Measurements from ENCODE around the gene SMOC1.

The SMOC1 gene

DNA sequence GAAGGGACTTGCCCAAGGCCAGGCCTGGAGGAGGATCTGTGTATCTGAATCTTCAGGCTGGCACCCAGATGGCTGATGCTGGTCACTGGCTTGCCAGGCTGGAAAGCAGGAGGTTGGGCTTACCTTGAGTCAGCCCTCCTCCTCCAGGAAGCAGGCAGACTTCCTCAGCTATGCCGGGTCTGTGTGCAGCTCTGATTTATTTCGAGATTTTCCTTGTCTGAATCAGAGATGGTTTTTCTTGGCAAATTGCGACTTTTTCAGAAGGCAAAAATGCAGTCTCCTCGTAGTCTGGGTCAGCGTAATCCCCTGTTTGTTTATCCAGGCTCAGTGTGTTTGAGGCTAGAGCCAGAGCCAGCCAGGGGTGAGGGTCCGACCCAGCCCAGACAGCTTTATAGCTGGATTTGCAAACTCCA, 48.9 kb downstream of the SMOC1 start:
- H3K27me3 Mint-ChIP-seq: peaks cover 19% of the 10 kb centered on the region
- ATAC-seq (ENCODE audit: low read depth) (no peak), DNase-seq (ENCODE audit: low spot score in 2 of 2) (no peak)
- H3K27ac Mint-ChIP-seq: no peak overlapping the region
- no peaks in the 10 kb centered on the region for H3K4me1 Mint-ChIP-seq
- H3K4me3 Mint-ChIP-seq: no peak overlapping the region
- no peaks in the 10 kb centered on the region for H3K9me3 Mint-ChIP-seq
- no peaks in the 10 kb centered on the region for H3K36me3 Mint-ChIP-seq

DNA sequence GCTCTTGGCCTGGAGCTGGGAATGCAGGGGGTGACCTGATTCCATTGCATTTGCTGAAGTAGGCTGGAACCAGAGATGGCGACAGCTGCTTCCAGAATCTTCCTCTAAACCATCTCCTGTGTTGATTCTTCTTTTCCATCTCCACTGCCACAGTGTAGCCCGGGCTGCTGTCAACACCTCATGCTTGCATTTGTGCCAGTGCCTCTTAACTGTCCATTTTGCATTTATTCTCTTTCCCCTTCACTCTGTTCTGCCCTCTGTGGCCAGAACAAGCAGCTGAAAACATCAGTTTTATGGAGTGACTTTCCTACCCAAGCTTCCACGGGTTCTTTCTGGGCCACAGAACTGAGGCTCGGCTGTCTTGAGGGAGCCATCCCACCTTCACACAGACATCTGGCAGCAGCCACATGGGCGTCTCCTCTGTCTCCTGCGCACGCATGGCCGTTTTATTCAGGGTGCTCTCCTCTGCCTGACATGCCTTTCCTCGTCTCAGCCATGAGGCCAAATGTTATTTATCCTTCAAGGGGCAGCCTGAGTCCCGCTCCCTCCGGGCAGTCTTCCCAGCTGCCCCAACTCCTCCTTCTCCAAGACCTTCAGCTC, 51.7 kb downstream of the SMOC1 start:
- peaks cover 15% of the 10 kb centered on the region for H3K27me3 Mint-ChIP-seq
- no peak overlapping the region for H3K4me3 Mint-ChIP-seq
- no peak overlapping the region for H3K27ac Mint-ChIP-seq
- H3K4me1 Mint-ChIP-seq: no peaks in the 10 kb centered on the region
- H3K9me3 Mint-ChIP-seq: no peaks in the 10 kb centered on the region
- no peak for ATAC-seq (ENCODE audit: low read depth)
- no peak for DNase-seq (ENCODE audit: low spot score in 2 of 2)
- no peaks in the 10 kb centered on the region for H3K36me3 Mint-ChIP-seq

DNA sequence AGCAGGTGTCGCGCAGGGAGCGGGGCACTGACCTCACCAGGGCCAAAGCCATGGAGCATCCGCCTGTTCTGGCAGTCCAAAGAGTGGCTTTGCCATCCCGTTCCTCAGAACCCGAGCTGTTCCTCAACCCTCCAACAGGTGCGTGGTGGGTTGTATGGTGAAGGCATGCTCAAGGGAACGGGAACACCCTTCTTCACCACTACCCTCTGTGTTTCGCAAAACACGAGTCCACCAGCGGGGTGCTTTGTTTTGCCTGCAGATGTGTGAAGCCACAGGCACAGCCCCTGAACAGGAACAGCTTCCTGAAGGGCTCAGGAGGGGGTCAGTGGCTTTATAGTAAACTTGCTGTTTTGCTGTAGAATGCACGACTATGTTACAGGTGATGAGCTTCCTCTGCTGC, 52.7 kb downstream of the SMOC1 start:
- Mint-ChIP-seq H3K4me3 (no peak overlapping the region), H3K4me1 (no peaks in the 10 kb centered on the region), H3K36me3 (no peaks in the 10 kb centered on the region), H3K27ac (no peak overlapping the region), H3K9me3 (no peaks in the 10 kb centered on the region), H3K27me3 (peaks cover 16% of the 10 kb centered on the region)
- no peak for DNase-seq (ENCODE audit: low spot score in 2 of 2)
- no peak for ATAC-seq (ENCODE audit: low read depth)

DNA sequence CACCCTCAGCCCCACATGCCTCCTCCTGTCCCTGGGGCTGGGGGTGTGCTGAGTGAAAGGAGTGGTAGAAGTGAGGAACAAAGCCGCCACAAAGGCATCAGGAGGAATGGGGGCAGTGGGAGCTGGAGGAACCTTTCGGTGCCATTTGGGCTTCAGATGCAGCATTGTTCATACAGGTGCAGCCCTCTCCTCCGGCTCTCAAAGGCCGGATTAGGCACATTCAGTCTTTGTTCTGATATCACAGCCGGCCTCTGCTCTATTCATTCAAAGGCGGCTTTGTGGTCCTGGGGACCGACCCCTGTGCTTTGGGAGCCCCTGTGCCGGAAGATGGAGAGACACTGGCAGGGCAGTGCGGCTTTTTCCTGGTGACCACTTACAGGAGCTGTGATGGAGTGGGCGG, 53.2 kb downstream of the SMOC1 start:
- Mint-ChIP-seq H3K9me3 (no peaks in the 10 kb centered on the region), H3K36me3 (no peaks in the 10 kb centered on the region), H3K27ac (no peak overlapping the region), H3K4me3 (no peak overlapping the region), H3K27me3 (peaks cover 15% of the 10 kb centered on the region), H3K4me1 (no peaks in the 10 kb centered on the region)
- no peak for DNase-seq (ENCODE audit: low spot score in 2 of 2)
- ATAC-seq (ENCODE audit: low read depth): no peak

DNA sequence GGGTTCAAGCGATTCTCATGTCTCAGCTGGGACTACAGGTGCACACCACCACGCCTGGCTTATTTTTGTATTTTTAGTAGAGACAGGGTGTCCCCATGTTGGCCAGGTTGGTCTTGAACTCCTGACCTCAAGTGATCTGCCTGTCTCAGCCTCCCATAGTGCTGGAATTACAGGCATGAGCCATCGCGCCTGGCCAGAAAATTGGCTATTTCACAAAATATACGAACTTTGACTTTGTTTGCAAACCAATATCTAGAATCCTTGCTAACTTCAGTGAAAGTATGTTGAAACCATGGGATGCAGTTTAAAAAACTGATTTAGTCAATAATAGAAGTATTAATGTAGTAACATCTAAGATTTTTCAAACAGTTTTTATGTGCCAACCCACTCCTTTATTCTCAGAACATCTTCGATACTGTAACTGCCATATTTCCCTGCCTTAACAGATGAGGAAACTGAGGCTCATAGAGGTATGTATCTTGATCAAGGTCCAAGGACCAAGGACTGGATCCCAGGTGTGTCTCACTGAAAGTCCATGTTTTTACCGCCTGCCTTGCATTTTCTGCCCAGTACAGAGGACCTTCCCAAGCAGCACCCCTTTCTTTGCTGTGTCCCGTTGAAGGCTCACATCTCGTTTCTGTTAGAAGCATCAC, 54.5 kb downstream of the SMOC1 start:
- H3K9me3 Mint-ChIP-seq: no peaks in the 10 kb centered on the region
- no peaks in the 10 kb centered on the region for H3K4me1 Mint-ChIP-seq
- DNase-seq (ENCODE audit: low spot score in 2 of 2) (no peak), ATAC-seq (ENCODE audit: low read depth) (no peak)
- no peak overlapping the region for H3K4me3 Mint-ChIP-seq
- H3K27me3 Mint-ChIP-seq: peaks cover 13% of the 10 kb centered on the region
- H3K27ac Mint-ChIP-seq: no peak overlapping the region
- H3K36me3 Mint-ChIP-seq: no peaks in the 10 kb centered on the region

DNA sequence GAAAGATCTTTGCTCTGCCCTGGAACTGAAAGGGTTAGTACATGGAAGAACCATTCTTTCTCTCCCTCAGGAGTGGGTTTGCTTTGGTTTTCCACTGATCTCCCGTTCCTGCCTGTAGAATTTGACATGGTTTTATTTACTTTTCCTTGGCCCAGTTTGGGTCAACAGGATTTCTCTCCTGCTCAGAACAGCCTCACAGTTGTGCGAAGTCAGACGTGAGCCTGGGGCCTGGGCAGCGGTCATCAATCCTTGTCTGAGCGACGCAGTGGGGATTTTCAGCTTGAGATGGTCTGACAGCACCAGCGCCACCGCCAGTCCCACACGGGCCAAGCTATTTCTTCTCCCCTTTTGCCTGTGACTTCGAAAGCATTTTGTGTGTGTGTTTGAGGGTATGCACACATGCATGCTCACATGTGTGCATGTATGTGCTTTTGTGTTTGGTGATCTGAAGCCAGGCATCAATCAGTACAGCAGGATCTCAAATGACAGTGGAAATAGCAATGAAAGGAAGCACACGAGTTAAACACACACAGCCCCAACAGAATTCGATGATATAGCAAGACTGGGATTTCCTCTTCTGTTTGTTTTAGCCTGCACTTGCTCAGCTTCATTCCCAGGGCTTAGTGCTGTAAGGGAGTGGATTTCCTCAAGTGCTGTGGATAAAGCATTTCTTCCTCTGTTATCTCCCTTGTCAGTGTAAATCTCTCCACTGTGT, 58.3 kb downstream of the SMOC1 start:
- H3K27me3 Mint-ChIP-seq: peaks cover 17% of the 10 kb centered on the region
- H3K4me1 Mint-ChIP-seq: no peaks in the 10 kb centered on the region
- no peak overlapping the region for H3K27ac Mint-ChIP-seq
- no peaks in the 10 kb centered on the region for H3K36me3 Mint-ChIP-seq
- DNase-seq (ENCODE audit: low spot score in 2 of 2): no peak
- H3K4me3 Mint-ChIP-seq: no peak overlapping the region
- H3K9me3 Mint-ChIP-seq: no peaks in the 10 kb centered on the region
- no peak for ATAC-seq (ENCODE audit: low read depth)

DNA sequence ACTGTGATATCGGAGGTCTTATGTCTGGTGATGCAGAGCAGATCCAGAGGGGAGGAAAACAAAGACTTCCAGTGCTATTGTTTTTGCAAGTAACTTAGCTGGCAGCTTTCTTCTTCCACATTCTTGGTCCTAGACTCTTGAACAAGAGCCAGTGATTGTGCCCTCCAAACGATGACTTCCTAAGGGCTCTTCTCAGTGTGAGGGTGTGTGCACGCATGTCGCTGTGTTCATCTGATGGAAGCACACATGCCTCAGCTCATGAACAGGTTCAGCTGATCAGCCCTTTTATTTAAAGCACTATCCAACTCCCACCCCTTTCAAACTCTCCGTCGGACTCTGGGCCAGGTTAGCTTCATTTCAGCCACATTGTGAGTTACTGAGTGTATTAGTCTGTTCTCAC, 59.5 kb downstream of the SMOC1 start:
- Mint-ChIP-seq H3K27ac (no peak overlapping the region), H3K27me3 (peaks cover 17% of the 10 kb centered on the region), H3K36me3 (no peaks in the 10 kb centered on the region), H3K9me3 (no peaks in the 10 kb centered on the region), H3K4me1 (no peaks in the 10 kb centered on the region), H3K4me3 (no peak overlapping the region)
- ATAC-seq (ENCODE audit: low read depth) (no peak), DNase-seq (ENCODE audit: low spot score in 2 of 2) (no peak)

DNA sequence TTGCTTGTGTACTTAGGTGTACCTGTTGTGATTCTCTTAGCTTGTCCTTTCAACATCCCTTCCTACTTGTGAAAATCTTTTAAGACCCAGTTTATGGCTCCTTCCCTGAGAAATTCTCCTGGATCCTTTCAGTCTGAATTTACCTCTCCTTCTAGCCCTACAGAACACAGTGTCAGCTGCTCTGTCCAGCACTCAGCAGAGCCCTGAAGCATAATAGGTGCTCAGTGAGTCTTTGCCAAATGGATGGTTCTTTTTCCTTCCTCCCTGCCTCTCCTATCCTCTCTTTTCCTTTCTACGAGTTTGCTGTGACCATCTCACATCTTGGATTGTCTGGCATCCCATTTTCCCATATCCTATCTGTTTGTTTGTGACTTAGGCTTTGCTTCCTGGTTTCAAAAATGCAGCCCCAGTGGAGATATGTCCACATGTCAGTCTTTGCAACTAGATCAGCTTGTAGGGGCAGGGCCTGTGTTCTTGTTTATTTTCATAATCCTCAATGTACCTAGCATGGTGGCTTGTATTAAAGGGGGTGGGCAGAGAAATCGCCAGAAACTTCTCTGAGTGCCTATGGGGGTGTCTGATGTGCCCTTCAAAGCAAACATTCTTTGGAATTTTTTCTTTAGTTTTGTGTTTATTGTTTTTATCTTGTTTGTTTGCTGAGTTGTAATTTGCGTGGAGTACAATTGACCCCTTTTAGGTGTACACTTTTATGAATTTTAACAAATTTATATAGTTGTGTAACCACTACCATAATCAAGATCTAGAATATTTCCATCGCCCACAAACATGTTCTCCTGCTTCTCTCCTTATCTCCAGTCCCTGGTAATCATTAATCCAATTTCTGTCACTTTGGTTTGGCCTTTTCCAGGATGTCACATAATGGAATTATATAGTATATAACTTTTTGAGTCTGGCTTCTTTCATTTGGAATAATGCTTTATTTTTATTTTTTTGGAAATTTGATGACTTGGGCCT, 62.8 kb downstream of the SMOC1 start:
- no peak for DNase-seq (ENCODE audit: low spot score in 2 of 2)
- ATAC-seq (ENCODE audit: low read depth): no peak
- H3K9me3 Mint-ChIP-seq: peaks cover 5% of the 10 kb centered on the region
- H3K27me3 Mint-ChIP-seq: peaks cover 10% of the 10 kb centered on the region
- no peaks in the 10 kb centered on the region for H3K4me1 Mint-ChIP-seq
- H3K4me3 Mint-ChIP-seq: no peak overlapping the region
- H3K36me3 Mint-ChIP-seq: peaks cover 4% of the 10 kb centered on the region
- no peak overlapping the region for H3K27ac Mint-ChIP-seq

DNA sequence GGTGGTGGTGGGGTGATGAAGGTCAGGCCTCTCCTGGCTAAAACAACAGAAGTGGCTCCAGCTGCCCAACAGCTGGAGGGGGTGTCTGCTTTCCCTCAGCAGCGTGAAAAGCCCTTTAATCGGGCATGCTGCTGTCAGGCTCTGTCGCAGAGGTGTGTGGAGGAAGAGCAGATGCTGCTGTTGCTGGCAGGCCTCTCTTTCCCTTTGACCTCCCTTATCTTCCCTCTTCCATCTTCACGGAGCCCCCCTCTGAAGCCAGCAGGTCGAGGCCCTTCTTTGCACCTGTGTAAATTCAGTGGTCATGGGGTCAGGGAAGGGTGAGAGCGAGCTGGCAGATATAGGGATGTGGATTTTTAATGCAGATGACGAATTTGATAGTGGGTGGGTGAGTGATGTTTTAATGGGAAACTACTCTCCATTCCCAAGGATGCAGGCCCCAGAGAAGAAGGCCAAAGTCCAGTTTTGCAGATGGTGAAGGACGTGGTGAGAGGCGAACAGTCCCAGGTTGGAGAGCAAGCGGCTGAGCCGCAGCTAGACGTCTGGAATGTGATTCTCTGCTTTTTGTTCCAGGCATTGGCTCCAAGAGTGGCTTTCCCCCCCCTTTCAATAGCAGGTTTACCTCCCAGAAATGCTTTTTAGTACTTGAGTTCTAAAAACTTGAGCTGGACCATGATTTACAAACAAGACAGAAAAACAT, 64.0 kb downstream of the SMOC1 start:
- H3K36me3 Mint-ChIP-seq: peaks cover 4% of the 10 kb centered on the region
- H3K4me1 Mint-ChIP-seq: no peaks in the 10 kb centered on the region
- no peak for ATAC-seq (ENCODE audit: low read depth)
- no peak overlapping the region for H3K4me3 Mint-ChIP-seq
- H3K9me3 Mint-ChIP-seq: peaks cover 7% of the 10 kb centered on the region
- H3K27ac Mint-ChIP-seq: no peak overlapping the region
- DNase-seq (ENCODE audit: low spot score in 2 of 2): no peak
- peaks cover 11% of the 10 kb centered on the region for H3K27me3 Mint-ChIP-seq

DNA sequence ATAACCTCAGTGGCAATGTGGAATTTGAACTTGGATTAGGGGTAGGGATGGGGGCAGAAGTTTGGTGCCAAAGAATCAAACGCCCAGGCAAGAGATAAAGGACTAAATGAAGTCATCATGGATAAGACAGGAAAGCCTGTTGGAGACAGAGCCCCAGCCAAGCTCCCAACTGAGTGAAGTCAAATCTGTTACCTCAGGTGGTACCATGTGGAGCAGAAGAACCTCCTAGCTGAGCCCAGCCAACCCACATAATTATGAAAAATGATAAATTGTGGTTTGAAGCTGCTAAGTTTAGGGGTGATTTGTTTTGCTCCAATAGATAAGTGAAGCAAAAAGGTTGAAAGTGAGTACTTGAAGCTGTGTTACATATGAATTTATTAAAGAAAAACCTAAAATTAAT, 66.1 kb downstream of the SMOC1 start:
- H3K9me3 Mint-ChIP-seq: peaks cover 9% of the 10 kb centered on the region
- peaks cover 4% of the 10 kb centered on the region for H3K36me3 Mint-ChIP-seq
- ATAC-seq (ENCODE audit: low read depth) (no peak), DNase-seq (ENCODE audit: low spot score in 2 of 2) (no peak)
- H3K27ac Mint-ChIP-seq: no peak overlapping the region
- H3K27me3 Mint-ChIP-seq: peaks cover 14% of the 10 kb centered on the region
- H3K4me1 Mint-ChIP-seq: no peaks in the 10 kb centered on the region
- no peak overlapping the region for H3K4me3 Mint-ChIP-seq

DNA sequence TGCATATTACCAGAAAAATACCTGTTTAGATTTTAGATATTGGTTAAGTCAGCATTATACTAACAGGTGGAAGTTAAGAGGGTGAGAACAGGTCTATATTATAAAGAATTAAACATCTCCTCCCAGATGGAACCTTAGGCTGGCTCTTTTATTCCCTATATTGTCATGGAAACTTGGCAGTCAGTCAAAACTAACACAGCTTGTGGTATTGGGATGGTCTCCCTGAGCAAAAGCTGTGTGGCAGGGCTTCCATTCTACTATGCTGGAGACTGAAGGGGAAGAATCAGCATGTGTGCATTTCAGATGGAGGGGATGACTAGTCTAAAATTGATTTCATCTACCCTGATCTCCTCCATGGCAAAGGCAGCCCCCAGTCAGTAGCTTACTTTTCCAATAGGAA, 66.7 kb downstream of the SMOC1 start:
- H3K4me3 Mint-ChIP-seq: no peak overlapping the region
- no peak for ATAC-seq (ENCODE audit: low read depth)
- no peak for DNase-seq (ENCODE audit: low spot score in 2 of 2)
- peaks cover 4% of the 10 kb centered on the region for H3K36me3 Mint-ChIP-seq
- no peaks in the 10 kb centered on the region for H3K4me1 Mint-ChIP-seq
- H3K27me3 Mint-ChIP-seq: peaks cover 11% of the 10 kb centered on the region
- no peak overlapping the region for H3K27ac Mint-ChIP-seq
- H3K9me3 Mint-ChIP-seq: peaks cover 9% of the 10 kb centered on the region

DNA sequence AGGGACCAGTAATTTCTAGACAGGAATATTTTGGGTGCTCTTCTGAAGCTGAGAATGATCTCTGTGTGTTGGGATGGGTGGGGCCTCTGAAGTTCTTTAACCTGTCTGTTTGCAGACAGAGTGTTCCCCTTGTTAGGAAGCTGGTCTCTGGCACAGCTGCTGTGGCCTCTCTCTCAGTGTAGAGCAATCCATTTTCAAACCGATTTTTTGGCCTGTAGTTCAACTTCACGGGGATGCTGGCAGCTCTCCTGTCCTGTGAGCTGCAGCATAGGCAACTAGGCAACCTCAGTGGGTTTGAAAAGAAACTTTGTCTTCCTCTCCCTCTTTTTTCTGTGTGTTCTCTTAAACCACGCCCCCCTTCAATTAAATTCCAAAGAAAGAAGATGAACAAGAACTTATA, 69.1 kb downstream of the SMOC1 start:
- no peak overlapping the region for H3K4me3 Mint-ChIP-seq
- DNase-seq (ENCODE audit: low spot score in 2 of 2): no peak
- no peak for ATAC-seq (ENCODE audit: low read depth)
- H3K27me3 Mint-ChIP-seq: peaks cover 8% of the 10 kb centered on the region
- H3K27ac Mint-ChIP-seq: no peak overlapping the region
- peaks cover 9% of the 10 kb centered on the region for H3K9me3 Mint-ChIP-seq
- H3K4me1 Mint-ChIP-seq: no peaks in the 10 kb centered on the region
- H3K36me3 Mint-ChIP-seq: peaks cover 4% of the 10 kb centered on the region

DNA sequence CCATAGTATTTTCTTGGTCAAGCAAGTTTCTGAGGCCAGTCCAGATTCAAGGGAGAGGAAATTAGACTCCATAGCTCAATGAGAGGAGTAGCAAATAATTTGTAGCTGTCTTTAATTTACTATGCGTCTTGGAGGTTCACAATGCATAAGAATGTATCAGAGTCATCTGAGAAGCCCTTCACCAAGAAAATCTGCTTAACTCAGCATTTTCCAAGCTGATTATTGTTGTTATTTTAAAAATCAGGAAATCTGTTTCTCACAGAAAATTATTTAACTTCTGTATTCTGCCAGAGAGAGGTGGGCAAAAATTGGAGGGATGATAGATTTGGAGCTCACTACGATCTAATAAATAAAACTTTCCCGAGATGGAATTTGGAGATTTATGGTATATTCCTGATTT, 72.0 kb downstream of the SMOC1 start:
- Mint-ChIP-seq H3K36me3 (peaks cover 1% of the 10 kb centered on the region), H3K27ac (no peak overlapping the region), H3K4me1 (no peaks in the 10 kb centered on the region), H3K4me3 (no peak overlapping the region), H3K27me3 (peaks cover 16% of the 10 kb centered on the region), H3K9me3 (peaks cover 6% of the 10 kb centered on the region)
- ATAC-seq (ENCODE audit: low read depth) (no peak), DNase-seq (ENCODE audit: low spot score in 2 of 2) (no peak)

Data from memory B cell (primary cell).